Calu3 (cell line): ENCODE results near the gene ACSL6. TPM values are rescaled to one million over a fixed set of nuclear protein-coding genes. Genes with fewer than 3 reads are reported as not detected.
"Not testable (repeated sequence)": the region's sequence is repeated elsewhere in the genome, so short reads cannot be mapped to it uniquely, and the experiment has no call there.

Experiments used
- BruUV-seq: library from RNA; stranded (reverse); fragments of 400-500 nt; replicated peaks from 2 replicates; lab custom pipeline; 2021; lab: Mats Ljungman, UMichigan
- CTCF ChIA-PET: fragments of 300-600 bp; sonication (Branson Sonifier 250); formaldehyde crosslinking; loops from one replicate; lab custom pipeline; 2022; ENCODE audit warnings: antibody characterized with exemption; lab: Charles Lee
- DNase-seq: peaks from one replicate; pipeline ENCODE4 v3.0.0; 2022
- H3K27ac Mint-ChIP-seq: one replicate; pipeline ENCODE4 v1.8.0; 2022; ENCODE audit warnings: mixed read lengths; ENCODE audit not compliant: unreplicated experiment
- H3K27me3 Mint-ChIP-seq: one replicate; pipeline ENCODE4 v1.8.0; 2022; ENCODE audit warnings: mixed read lengths; ENCODE audit not compliant: unreplicated experiment
- H3K36me3 Mint-ChIP-seq: one replicate; pipeline ENCODE4 v1.8.0; 2022; ENCODE audit warnings: mild to moderate bottlenecking, moderate library complexity, mixed read lengths; ENCODE audit not compliant: insufficient read depth, unreplicated experiment
- H3K4me1 Mint-ChIP-seq: one replicate; pipeline ENCODE4 v1.8.0; 2022; ENCODE audit warnings: mild to moderate bottlenecking, low read depth, mixed read lengths; ENCODE audit not compliant: unreplicated experiment
- H3K4me3 Mint-ChIP-seq: one replicate; pipeline ENCODE4 v1.8.0; 2022; ENCODE audit warnings: mild to moderate bottlenecking, low read depth, moderate library complexity, mixed read lengths; ENCODE audit not compliant: unreplicated experiment
- H3K9me3 Mint-ChIP-seq: one replicate; pipeline ENCODE4 v1.8.0; 2022; ENCODE audit warnings: low read depth, mixed read lengths; ENCODE audit not compliant: unreplicated experiment
- intact Hi-C: fragments of 100-400 bp; cut with micrococcal nuclease; formaldehyde crosslinking; loops from one replicate; pipeline ENCODE4 v1.10.0; 2022; ENCODE audit not compliant: unreplicated experiment
- total RNA-seq: library from RNA; stranded (reverse); gene quantifications from 2 replicates; pipeline ENCODE4 v1.2.3, GENCODE V29; 2022
- TF ChIP-seq, protein P1 (sequence below): fragments of 200-600 bp; IDR thresholded peaks from one replicate; pipeline ENCODE4 v1.8.0; 2022; ENCODE audit warnings: antibody characterized with exemption; ENCODE audit not compliant: unreplicated experiment

The ACSL6 gene
- total RNA-seq, 1 experiment from 2014 or later: 0.24 TPM

DNA sequence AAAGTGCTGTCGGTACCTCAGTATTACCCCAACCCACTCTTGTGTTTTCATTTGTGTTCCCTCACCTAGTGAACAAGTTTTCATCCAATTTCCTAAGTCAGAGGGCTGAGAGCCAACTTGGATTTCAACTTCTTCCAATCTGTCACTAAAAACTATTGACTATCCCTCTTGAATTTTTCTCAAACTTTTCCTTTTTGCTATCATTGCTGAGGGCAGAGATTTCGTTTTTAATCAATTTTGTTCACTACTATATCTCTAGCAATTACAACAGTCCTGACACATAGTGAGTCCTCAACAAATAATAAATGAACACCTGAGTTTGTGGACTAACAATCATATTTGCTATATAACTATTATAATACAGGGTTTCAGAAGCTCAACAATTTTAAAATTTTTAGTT, 95.0 kb downstream of the ACSL6 start:
- no TSS peak for BruUV-seq

GRCh38 chr5:131914472-131914871, 97.0 kb downstream of the ACSL6 start:
- Mint-ChIP-seq H3K4me1 (no peaks in the 10 kb centered on the region), H3K36me3 (no peaks in the 10 kb centered on the region), H3K9me3 (no peaks in the 10 kb centered on the region), H3K27me3 (peaks cover 51% of the 10 kb centered on the region), H3K27ac (no peak overlapping the region), H3K4me3 (no peak overlapping the region)
- CTCF ChIA-PET: no interaction called here
- DNase-seq: no peak
- TF ChIP-seq, protein P1, sequence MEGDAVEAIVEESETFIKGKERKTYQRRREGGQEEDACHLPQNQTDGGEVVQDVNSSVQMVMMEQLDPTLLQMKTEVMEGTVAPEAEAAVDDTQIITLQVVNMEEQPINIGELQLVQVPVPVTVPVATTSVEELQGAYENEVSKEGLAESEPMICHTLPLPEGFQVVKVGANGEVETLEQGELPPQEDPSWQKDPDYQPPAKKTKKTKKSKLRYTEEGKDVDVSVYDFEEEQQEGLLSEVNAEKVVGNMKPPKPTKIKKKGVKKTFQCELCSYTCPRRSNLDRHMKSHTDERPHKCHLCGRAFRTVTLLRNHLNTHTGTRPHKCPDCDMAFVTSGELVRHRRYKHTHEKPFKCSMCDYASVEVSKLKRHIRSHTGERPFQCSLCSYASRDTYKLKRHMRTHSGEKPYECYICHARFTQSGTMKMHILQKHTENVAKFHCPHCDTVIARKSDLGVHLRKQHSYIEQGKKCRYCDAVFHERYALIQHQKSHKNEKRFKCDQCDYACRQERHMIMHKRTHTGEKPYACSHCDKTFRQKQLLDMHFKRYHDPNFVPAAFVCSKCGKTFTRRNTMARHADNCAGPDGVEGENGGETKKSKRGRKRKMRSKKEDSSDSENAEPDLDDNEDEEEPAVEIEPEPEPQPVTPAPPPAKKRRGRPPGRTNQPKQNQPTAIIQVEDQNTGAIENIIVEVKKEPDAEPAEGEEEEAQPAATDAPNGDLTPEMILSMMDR: no peak
- no TSS peak for BruUV-seq
- intact Hi-C loops: no loop called here

More for the DNA sequence above, 95.0 kb downstream of the ACSL6 start:
- Mint-ChIP-seq H3K36me3 (no peaks in the 10 kb centered on the region), H3K4me1 (no peaks in the 10 kb centered on the region), H3K4me3 (no peak overlapping the region), H3K9me3 (no peaks in the 10 kb centered on the region), H3K27me3 (peaks cover 46% of the 10 kb centered on the region), H3K27ac (no peak overlapping the region)
- CTCF ChIA-PET: no interaction called here
- intact Hi-C loops: no loop called here
- TF ChIP-seq, protein P1: no peak
- DNase-seq: no peak

- Mint-ChIP-seq H3K4me1 (no peaks in the 10 kb centered on the region), H3K9me3 (no peaks in the 10 kb centered on the region), H3K4me3 (no peak overlapping the region), H3K27ac (no peak overlapping the region), H3K36me3 (no peaks in the 10 kb centered on the region), H3K27me3 (peaks cover 60% of the 10 kb centered on the region)
- TF ChIP-seq, protein P1: no peak
- intact Hi-C loops: no loop called here
- no TSS peak for BruUV-seq
- CTCF ChIA-PET: no interaction called here
- no peak for DNase-seq
Measured at GRCh38 chr5:131913603-131914002, 97.9 kb downstream of the ACSL6 start.

DNA sequence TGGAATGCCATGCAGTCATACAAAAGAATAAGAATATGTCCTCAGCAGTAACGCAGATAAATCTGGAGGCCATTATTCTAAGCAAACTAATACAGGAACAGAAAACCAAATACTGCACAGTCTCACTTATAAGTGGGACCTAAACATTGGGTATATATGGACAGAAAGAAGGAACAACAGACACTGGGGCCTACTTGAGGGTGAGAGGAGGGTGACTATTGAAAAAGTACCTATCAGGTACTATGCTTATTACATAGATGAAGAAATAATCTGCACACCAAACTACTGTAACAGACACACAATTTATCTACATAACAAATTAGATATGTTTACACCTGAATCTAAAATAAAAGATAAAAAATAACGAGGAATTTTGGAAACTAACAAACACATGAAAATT, 104.8 kb downstream of the ACSL6 start:
- H3K27me3 Mint-ChIP-seq: peaks cover 61% of the 10 kb centered on the region
- no TSS peak for BruUV-seq
- no peaks in the 10 kb centered on the region for H3K9me3 Mint-ChIP-seq
- intact Hi-C loops: no loop called here
- TF ChIP-seq, protein P1: no peak
- DNase-seq: no peak
- no peak overlapping the region for H3K27ac Mint-ChIP-seq
- no peaks in the 10 kb centered on the region for H3K36me3 Mint-ChIP-seq
- no peak overlapping the region for H3K4me3 Mint-ChIP-seq
- CTCF ChIA-PET: no interaction called here
- no peaks in the 10 kb centered on the region for H3K4me1 Mint-ChIP-seq

DNA sequence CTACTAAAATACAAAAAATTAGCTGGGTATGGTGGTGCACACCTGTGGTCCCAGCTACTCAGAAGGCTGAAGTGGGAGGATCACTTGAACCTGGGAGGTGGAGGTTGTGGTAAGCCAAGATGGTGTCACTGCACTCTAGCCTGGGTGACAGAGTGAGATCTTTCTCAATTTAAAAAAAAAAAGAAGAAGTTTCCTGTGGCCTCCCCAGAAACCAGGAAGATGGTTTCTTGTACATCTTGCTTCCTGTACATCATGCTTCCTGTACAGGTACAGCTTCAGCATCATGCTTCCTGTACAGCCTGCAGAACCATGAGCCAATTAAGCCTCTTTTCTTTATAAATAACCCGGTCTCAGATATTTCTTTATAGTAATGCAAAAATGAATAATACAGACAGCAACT, 109.2 kb downstream of the ACSL6 start:
- H3K9me3 Mint-ChIP-seq, H3K36me3 Mint-ChIP-seq, CTCF ChIA-PET, H3K27ac Mint-ChIP-seq, H3K4me3 Mint-ChIP-seq, BruUV-seq, intact Hi-C loops, DNase-seq, H3K4me1 Mint-ChIP-seq: not testable (repeated sequence)
- peaks cover 65% of the 10 kb centered on the region for H3K27me3 Mint-ChIP-seq

Other genes with a start within 250 kb of the ACSL6 start
- gene FNIP1, start 214.6 kb downstream of the ACSL6 start, total RNA-seq: 46.0 and 46.5 TPM in 2 replicates
- not detected in 2 replicates for gene MEIKIN, start 66.0 kb downstream of the ACSL6 start, total RNA-seq
- gene IL3, start 49.0 kb upstream of the ACSL6 start, total RNA-seq: not detected in 2 replicates
- 0.80 TPM in 1 of 2 replicates, not detected in the other for gene CSF2, start 62.1 kb upstream of the ACSL6 start, total RNA-seq
- 45.1 and 51.8 TPM in 2 replicates for gene P4HA2, start 216.2 kb upstream of the ACSL6 start, total RNA-seq
- 15.4 and 20.8 TPM in 2 replicates for gene PDLIM4, start 246.0 kb upstream of the ACSL6 start, total RNA-seq